Suppressor macrophage (primary cell): ENCODE results near the gene ACIN1.

Experiments used
- DNase-seq, 4 experiments: peaks; one replicate each; pipeline ENCODE4 v3.0.0-alpha.2; 2020 to 2022

The ACIN1 gene

GRCh38 chr14:23104591-23105347 lies 9.8 kb upstream of the ACIN1 start, which contains the start of gene CIROP:
Gene CIROP, minus strand, starts transcription at chr14:23104989. Its CDS starts 69 bp downstream, at chr14:23104920.
- DNase-seq, result peak in 1 of 4 experiments; percentile 27

GRCh38 chr14:23104070-23104590 lies 9.2 kb upstream of the ACIN1 start:
- no peak for DNase-seq

GRCh38 chr14:23103581-23103980 lies 8.6 kb upstream of the ACIN1 start:
- no peak for DNase-seq

GRCh38 chr14:23102801-23103200 lies 7.9 kb upstream of the ACIN1 start:
- no peak for DNase-seq

GRCh38 chr14:23101986-23102625 lies 7.2 kb upstream of the ACIN1 start:
- no peak for DNase-seq

GRCh38 chr14:23101213-23101970 lies 6.5 kb upstream of the ACIN1 start:
- DNase-seq, result no peak

GRCh38 chr14:23099212-23099861 lies 4.4 kb upstream of the ACIN1 start:
- DNase-seq, result no peak

- DNase-seq, result no peak
Measured at GRCh38 chr14:23097786-23098185, 2.9 kb upstream of the ACIN1 start.

GRCh38 chr14:23095196-23096108 lies 516 bp upstream of the ACIN1 start, which contains the start of gene C14orf119:
Gene C14orf119, plus strand, starts transcription at chr14:23095505. Its CDS starts 2,154 bp downstream, at chr14:23097659.
- DNase-seq, result peak; percentile 99 to 100 (median 100)

GRCh38 chr14:23093991-23094665 lies 808 bp downstream of the ACIN1 start:
- DNase-seq, result no peak

- DNase-seq, result no peak
Measured at GRCh38 chr14:23093526-23093925, 1.4 kb downstream of the ACIN1 start.

GRCh38 chr14:23093104-23093503 lies 1.8 kb downstream of the ACIN1 start:
- DNase-seq, result no peak

- DNase-seq, result no peak
Measured at GRCh38 chr14:23091294-23092225, 3.4 kb downstream of the ACIN1 start.

- no peak for DNase-seq
Measured at GRCh38 chr14:23090254-23090636, 4.7 kb downstream of the ACIN1 start.

GRCh38 chr14:23089498-23090253 lies 5.3 kb downstream of the ACIN1 start:
- DNase-seq, result no peak

GRCh38 chr14:23086565-23086964 lies 8.4 kb downstream of the ACIN1 start:
- no peak for DNase-seq

- DNase-seq, result peak; percentile 47 to 83 (median 67)
Measured at GRCh38 chr14:23085458-23085857, 9.5 kb downstream of the ACIN1 start.

- no peak for DNase-seq
Measured at GRCh38 chr14:23080474-23080873, 14.5 kb downstream of the ACIN1 start.

GRCh38 chr14:23079716-23080115 lies 15.2 kb downstream of the ACIN1 start:
- peak in 2 of 4 experiments; percentile 38 to 41 for DNase-seq
